ENCODE data around the gene AIDA. TPM values are rescaled to one million over a fixed set of nuclear protein-coding genes. Genes with fewer than 3 reads are reported as not detected.

Gene AIDA
- total and polyA plus RNA-seq, 8 donors = 29.7 to 63.5 (median 39.9) TPM

DNA sequence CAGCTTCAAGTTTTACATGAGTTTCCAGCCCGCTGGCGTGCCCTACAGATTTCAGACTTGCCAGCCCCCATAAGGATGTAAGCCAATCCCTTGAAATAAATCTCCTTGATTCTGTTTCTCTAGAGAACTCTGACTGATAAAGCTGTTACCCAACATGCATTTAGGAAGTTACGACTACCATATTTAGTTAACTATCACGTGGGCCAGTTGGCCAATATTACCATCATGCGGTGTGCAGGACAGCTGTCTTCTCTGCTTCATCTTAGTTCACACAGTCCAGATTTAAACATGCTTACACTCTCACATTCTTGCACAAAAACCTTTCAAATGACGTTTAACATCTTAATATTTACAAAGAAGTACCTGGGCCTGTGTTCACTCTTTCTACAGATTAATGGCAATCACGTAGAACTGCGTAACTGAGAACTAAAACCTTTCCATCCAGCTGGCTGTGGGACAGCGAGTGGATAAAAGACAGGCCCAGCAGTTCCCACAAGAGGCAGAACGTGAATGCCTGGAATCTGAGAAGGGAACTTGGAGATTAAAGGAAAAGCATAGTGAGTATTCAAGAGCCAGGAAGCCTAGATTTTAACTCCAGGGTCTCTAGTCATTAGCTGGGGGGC, 45.5 kb upstream of the AIDA start:
- Histone ChIP-seq H3K36me3 (no peaks in the 10 kb centered on the region), H3K9me3 (no peaks in the 10 kb centered on the region), H3K27me3 (no peaks in the 10 kb centered on the region), H3K27ac (peak overlapping the region in 3 of 5 donors; percentile 18 to 80 (median 49)), H3K4me3 (no peak overlapping the region), H3K4me1 (peaks cover 0 to 3% (median 0%) of the 10 kb centered on the region in 4 donors)
- peak in 1 of 2 donors; percentile 85 for DNase-seq
- TF ChIP-seq POLR2AphosphoS5 (IDR thresholded peaks at IDR 0.05) (peak; percentile 43 to 84 (median 81)), EP300 (IDR thresholded peaks at IDR 0.05) (peak; percentile 90), CTCF (IDR thresholded peaks at IDR 0.05) (no peak), POLR2A (IDR thresholded peaks at IDR 0.05) (no peak)
- intact Hi-C loops (cut with DNase I; ENCODE audit: low total_unique reads) = no loop called here
- WGBS, 5 donors = 71 to 83% (median 79%) methylated on average over 10 of the region's 10 CpGs

DNA sequence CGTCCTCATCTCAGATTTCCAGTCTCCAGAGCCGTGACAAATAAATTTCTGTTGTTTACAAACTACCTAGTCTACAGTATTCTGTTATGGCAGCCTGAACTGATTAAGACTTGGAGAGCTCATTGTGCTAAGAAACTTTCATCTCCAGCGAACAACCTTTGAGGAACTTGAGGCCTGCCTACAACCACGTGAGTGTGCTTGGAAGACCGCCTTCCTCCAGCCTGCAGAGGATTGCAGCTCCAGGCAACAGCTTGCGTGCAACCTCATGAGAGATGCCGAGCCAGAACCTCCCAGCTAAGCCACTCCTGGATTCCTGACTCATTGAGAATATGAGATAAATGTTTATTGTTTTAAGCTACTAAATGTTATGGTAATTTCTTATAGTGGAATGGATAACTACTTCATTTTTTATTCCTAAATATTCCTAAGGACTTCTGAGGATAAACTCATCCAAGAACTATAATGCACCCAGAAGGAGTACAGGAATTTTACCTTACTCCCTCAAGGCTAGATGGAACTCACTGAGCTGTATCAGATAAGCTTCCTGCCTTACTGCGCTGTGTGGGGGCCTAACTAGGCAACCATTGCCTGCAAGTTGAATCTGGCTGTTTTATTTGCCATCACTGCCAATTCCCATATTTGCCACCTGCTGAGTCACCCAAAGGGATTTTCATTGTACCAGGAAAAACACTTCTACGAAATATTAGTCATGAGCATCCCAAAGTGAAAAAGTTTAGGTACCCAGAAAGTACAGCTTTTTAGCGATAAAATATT, 42.3 kb upstream of the AIDA start:
- Histone ChIP-seq H3K4me3 (no peak overlapping the region), H3K4me1 (peaks cover 0 to 3% (median 0%) of the 10 kb centered on the region in 4 donors), H3K27me3 (no peaks in the 10 kb centered on the region), H3K27ac (peak overlapping the region in 2 of 5 donors; percentile 44 to 80), H3K36me3 (no peaks in the 10 kb centered on the region), H3K9me3 (no peaks in the 10 kb centered on the region)
- WGBS, 5 donors = 68 to 80% (median 72%) methylated on average over 10 of the region's 10 CpGs
- intact Hi-C loops (cut with DNase I; ENCODE audit: low total_unique reads) = no loop called here
- TF ChIP-seq CTCF (IDR thresholded peaks at IDR 0.05) (no peak), EP300 (IDR thresholded peaks at IDR 0.05) (no peak), POLR2A (IDR thresholded peaks at IDR 0.05) (no peak), POLR2AphosphoS5 (IDR thresholded peaks at IDR 0.05) (peak in 1 of 3 donors; percentile 28)
- peak in 1 of 2 donors; percentile 64 for DNase-seq

GRCh38 chr1:222751255-222751654, 39.0 kb upstream of the AIDA start:
- H3K4me3 ChIP-seq = no peak overlapping the region
- TF ChIP-seq POLR2AphosphoS5 (IDR thresholded peaks at IDR 0.05) = no peak
- TF ChIP-seq POLR2A (IDR thresholded peaks at IDR 0.05) = no peak
- no peak for TF ChIP-seq EP300 (IDR thresholded peaks at IDR 0.05)
- no peak for TF ChIP-seq CTCF (IDR thresholded peaks at IDR 0.05)
- intact Hi-C loops (cut with DNase I; ENCODE audit: low total_unique reads) = no loop called here
- no peak overlapping the region for H3K27ac ChIP-seq
- no peaks in the 10 kb centered on the region for H3K27me3 ChIP-seq
- 80 to 86% (median 83%) methylated on average over 3 of the region's 3 CpGs for WGBS, 5 donors
- peaks cover 0 to 3% (median 0%) of the 10 kb centered on the region in 4 donors for H3K4me1 ChIP-seq
- no peaks in the 10 kb centered on the region for H3K36me3 ChIP-seq
- DNase-seq = no peak
- H3K9me3 ChIP-seq = no peaks in the 10 kb centered on the region

DNA sequence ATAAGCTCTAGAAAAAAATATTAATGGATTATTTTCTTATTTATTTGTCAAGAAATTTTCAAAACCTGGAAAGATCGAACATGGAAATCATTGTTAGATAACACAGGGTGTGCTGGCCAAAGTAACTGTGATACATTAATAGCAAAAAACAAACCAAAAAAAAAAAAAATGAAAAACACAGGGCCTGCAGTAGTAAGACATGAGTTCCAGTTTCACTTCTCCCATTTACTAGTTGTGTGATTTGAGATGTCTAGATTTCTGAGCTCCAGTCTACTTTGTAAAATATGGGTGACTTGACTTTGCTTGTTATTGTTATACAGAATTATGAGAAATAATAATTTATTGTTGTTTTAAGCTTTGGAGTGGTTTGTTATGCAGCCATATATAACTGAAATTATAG, 38.4 kb upstream of the AIDA start:
- no peak overlapping the region for H3K27ac ChIP-seq
- 80 to 96% (median 85%) methylated on average over 1 of the region's 1 CpG for WGBS, 5 donors

More for the DNA sequence above, 38.4 kb upstream of the AIDA start:
- intact Hi-C loops (cut with DNase I; ENCODE audit: low total_unique reads) = no loop called here
- TF ChIP-seq POLR2A (IDR thresholded peaks at IDR 0.05) = no peak
- no peak for TF ChIP-seq POLR2AphosphoS5 (IDR thresholded peaks at IDR 0.05)
- no peak for TF ChIP-seq EP300 (IDR thresholded peaks at IDR 0.05)
- DNase-seq = no peak
- Histone ChIP-seq H3K9me3 (no peaks in the 10 kb centered on the region), H3K4me1 (peaks cover 0 to 3% (median 0%) of the 10 kb centered on the region in 4 donors), H3K4me3 (no peak overlapping the region), H3K36me3 (no peaks in the 10 kb centered on the region), H3K27me3 (no peaks in the 10 kb centered on the region)
